B cell (primary cell): ENCODE data around the gene HMGA1. TPM values are rescaled to one million over a fixed set of nuclear protein-coding genes. Genes with fewer than 3 reads are reported as not detected.

Experiments
- ATAC-seq: fragments of 200-7000 bp; cut with Tn5 transposase; one replicate; pipeline ENCODE4 v1.10.0; 2021; ENCODE audit warnings: low read depth, mild to moderate bottlenecking, moderate number of reproducible peaks, moderate library complexity
- CTCF ChIA-PET: fragments of 350-600 bp; sonication (Branson Sonifier 250); formaldehyde crosslinking; loops from one replicate; lab custom pipeline; 2021; ENCODE audit warnings: antibody characterized with exemption, inconsistent platforms; lab: Charles Lee
- POLR2A ChIA-PET: fragments of 350-600 bp; sonication (Branson Sonifier 250); formaldehyde crosslinking; loops from one replicate; lab custom pipeline; 2021; ENCODE audit warnings: antibody characterized with exemption; lab: Charles Lee
- DNase-seq: peaks from one replicate; pipeline ENCODE4 v3.0.0; 2013
- H2AFZ ChIP-seq: 2 replicates; pipeline ENCODE4 v1.6.1; 2012; ENCODE audit warnings: mild to moderate bottlenecking, low read depth, low read length; ENCODE audit not compliant: insufficient read depth, poor library complexity, severe bottlenecking
- H3K27ac ChIP-seq, 2 donors: 1 replicate in 1 of 2; 2 replicates in 1 of 2; pipeline ENCODE4 v1.5.1; 2012 to 2013; ENCODE audit warnings: low read length in 2 of 2, mild to moderate bottlenecking in 2 of 2, moderate library complexity in 1 of 2
- H3K27me3 ChIP-seq, 4 experiments: fragments of 200-600 bp in 1 of 4; sonication (generic) in 1 of 4; replicated peaks in 1 of 4; 1 replicate in 2 of 4; 2 replicates in 2 of 4; pipeline versions ENCODE4 v1.6.1 to v1.7.0; 2013 to 2016; ENCODE audit warnings: low read length in 3 of 4, mild to moderate bottlenecking in 2 of 4, mixed read lengths in 1 of 4, moderate library complexity in 1 of 4; ENCODE audit not compliant: insufficient read depth in 4 of 4, control insufficient read depth in 3 of 4; ENCODE audit errors: control extremely low read depth in 1 of 4
- H3K36me3 ChIP-seq, 2 experiments: replicated peaks in 1 of 2; 1 replicate in 1 of 2; 2 replicates in 1 of 2; pipeline versions ENCODE4 v1.6.1 to v1.7.1; 2013; ENCODE audit warnings: low read length in 1 of 2; ENCODE audit not compliant: insufficient read depth in 2 of 2, control insufficient read depth in 1 of 2; ENCODE audit errors: control extremely low read depth in 1 of 2, extremely low read depth in 1 of 2
- H3K4me1 ChIP-seq, 2 donors: fragments of 200-600 bp in 1 of 2; sonication (generic) in 1 of 2; 1 replicate in 1 of 2; 2 replicates in 1 of 2; pipeline versions ENCODE4 v1.5.1 to v1.6.1; 2013 to 2017; ENCODE audit warnings: low read length in 2 of 2; ENCODE audit not compliant: control insufficient read depth in 2 of 2, insufficient read depth in 2 of 2
- H3K4me2 ChIP-seq: replicated peaks from 2 replicates; pipeline ENCODE3; 2012; ENCODE audit warnings: mild to moderate bottlenecking, low read depth, low read length; ENCODE audit not compliant: poor library complexity, severe bottlenecking
- H3K4me3 ChIP-seq, 5 experiments: fragments of 200-600 bp in 1 of 5; sonication (generic) in 1 of 5; 1 replicate in 3 of 5; 2 replicates in 2 of 5; pipeline versions ENCODE4 v1.5.1 to v1.7.0; 2011 to 2016; ENCODE audit warnings: low read length in 4 of 5, mild to moderate bottlenecking in 4 of 5, low read depth in 2 of 5, control low read depth in 1 of 5, moderate library complexity in 1 of 5; ENCODE audit not compliant: insufficient read depth in 1 of 5; ENCODE audit errors: control extremely low read depth in 1 of 5, extremely low read depth in 1 of 5
- H3K79me2 ChIP-seq: fragments of 200-600 bp; sonication (generic); one replicate; pipeline ENCODE4 v1.6.0; 2016; ENCODE audit warnings: low read length; ENCODE audit not compliant: control insufficient read depth, insufficient read depth
- H3K9ac ChIP-seq: fragments of 200-600 bp; sonication (generic); 2 replicates; pipeline ENCODE4 v1.6.1; 2017; ENCODE audit warnings: mild to moderate bottlenecking, low read length, moderate library complexity
- H3K9me3 ChIP-seq, 3 donors: one replicate each; pipeline versions ENCODE4 v1.6.1 to v1.7.1; 2013; ENCODE audit warnings: low read length in 2 of 3; ENCODE audit not compliant: control insufficient read depth in 2 of 3, insufficient read depth in 1 of 3; ENCODE audit errors: control extremely low read depth in 1 of 3
- H4K20me1 ChIP-seq: 2 replicates; pipeline ENCODE4 v1.6.0; 2012; ENCODE audit warnings: mild to moderate bottlenecking, low read length; ENCODE audit not compliant: insufficient read depth, control insufficient read depth, poor library complexity, severe bottlenecking
- H3K27ac Mint-ChIP-seq: one replicate; pipeline ENCODE4 v1.8.0; 2021; ENCODE audit warnings: mixed read lengths
- H3K27me3 Mint-ChIP-seq: one replicate; pipeline ENCODE4 v1.8.0; 2021; ENCODE audit warnings: mixed read lengths
- H3K4me1 Mint-ChIP-seq: one replicate; pipeline ENCODE4 v1.8.0; 2021; ENCODE audit warnings: mixed read lengths
- H3K4me3 Mint-ChIP-seq: one replicate; pipeline ENCODE4 v1.8.0; 2021; ENCODE audit warnings: mixed read lengths
- H3K9me3 Mint-ChIP-seq: one replicate; pipeline ENCODE4 v1.8.0; 2022; ENCODE audit warnings: mixed read lengths; ENCODE audit not compliant: insufficient read depth
- EZH2 ChIP-seq: IDR thresholded peaks from 2 replicates; pipeline ENCODE4 v1.6.1; 2012; ENCODE audit warnings: borderline replicate concordance, low read depth, mild to moderate bottlenecking, moderate library complexity, low read length; ENCODE audit not compliant: insufficient read depth, poor library complexity, severe bottlenecking
- WGBS: methylation state at CpG from one replicate; pipeline ENCODE4 v1.1.5; 2013; ENCODE audit warnings: missing lambda C conversion rate; ENCODE audit not compliant: insufficient coverage; 5-methylcytosine and 5-hydroxymethylcytosine counted together
- intact Hi-C: fragments of 100-400 bp; cut with micrococcal nuclease; formaldehyde crosslinking; loops from one replicate; pipeline ENCODE4 v1.10.0; 2022
- polyA plus RNA-seq: library from polyadenylated mRNA; depleted of rRNA; stranded (reverse); fragments of >200 nt; gene quantifications from 2 replicates; pipeline ENCODE4 v1.2.3, GENCODE V29; 2012
- total RNA-seq, 2 donors: library from RNA; stranded (reverse); fragments of 120-200 nt in 1 of 2; gene quantifications; 1 replicate in 1 of 2; 2 replicates in 1 of 2; pipeline versions ENCODE4 v1.2.3 to v1.2.4, GENCODE V29; 2013 to 2022
- TF ChIP-seq, protein P1 (sequence below): fragments of 200-600 bp; IDR thresholded peaks from one replicate; pipeline ENCODE4 v1.8.0; 2022; ENCODE audit warnings: antibody characterized with exemption, mild to moderate bottlenecking

Gene HMGA1
- total and polyA plus RNA-seq, 2 donors (not counting 1 experiment from before 2014, with no cell fraction given): 59.6 to 66.4 TPM

DNA sequence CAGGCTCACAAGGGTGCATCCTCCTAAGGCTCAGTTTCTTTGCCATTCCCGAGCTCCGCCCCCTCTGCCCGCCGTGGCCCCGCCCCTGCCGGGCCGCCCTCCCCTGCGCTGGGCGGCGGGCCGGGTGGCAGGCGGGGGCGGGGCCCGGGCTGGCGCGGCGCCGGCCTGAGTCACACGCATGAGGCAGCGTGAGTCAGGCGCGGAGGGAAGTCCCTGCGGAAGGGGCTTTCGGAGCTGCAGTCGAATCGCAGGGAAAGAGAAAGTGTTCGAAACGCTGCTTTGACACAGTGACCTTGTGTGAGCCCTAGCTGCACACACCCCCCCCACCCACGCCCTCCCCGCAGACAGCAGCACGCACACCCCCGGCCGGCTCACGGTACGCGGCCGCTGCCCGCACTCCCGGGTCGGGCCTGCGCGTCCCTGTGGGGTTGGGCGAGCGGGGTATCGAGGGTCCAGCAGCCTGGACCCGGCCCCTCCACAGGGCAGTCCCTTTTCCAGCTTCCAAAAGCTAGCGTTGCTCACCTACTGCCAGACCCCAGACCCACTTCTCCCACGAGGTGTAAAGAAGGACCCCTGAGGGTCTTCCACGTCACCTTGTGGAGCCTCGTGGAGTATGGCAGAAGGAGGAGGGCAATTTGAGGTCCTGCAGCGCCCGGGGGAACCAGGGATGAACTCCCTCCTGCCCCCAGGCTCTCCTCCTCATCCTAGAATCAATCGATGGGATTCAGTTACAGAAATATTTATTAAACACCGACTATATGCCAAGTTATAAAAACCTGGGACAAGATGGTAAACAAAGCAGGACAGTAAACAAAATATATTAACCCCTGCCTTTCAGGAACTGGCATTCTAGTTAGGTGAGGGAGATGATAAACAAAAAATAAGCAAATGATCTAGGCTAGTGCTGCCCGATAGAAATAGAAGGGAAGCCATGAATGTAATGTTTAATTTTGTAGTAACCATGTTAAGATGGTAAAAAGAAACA lies 12.4 kb upstream of the HMGA1 start:
- peaks cover 49% of the 10 kb centered on the region for H3K4me1 Mint-ChIP-seq
- intact Hi-C loops: loop anchor here (1.0 to 2.0 kb wide), 3 partner anchors 12 to 27 kb away; partner anchors contain the start of genes HMGA1 and SMIM29
- Histone ChIP-seq H3K4me2 (peak overlapping the region; percentile 99), H3K9me3 (peaks cover 0 to 2% (median 0%) of the 10 kb centered on the region in 3 donors), H3K36me3 (no peaks in the 10 kb centered on the region), H3K27ac (peak overlapping the region; percentile 96 to 99), H4K20me1 (no peaks in the 10 kb centered on the region), H3K4me3 (peak overlapping the region in 4 of 5 experiments; percentile 59 to 76 (median 74)), H3K9ac (peak overlapping the region; percentile 94), H2AFZ (peak overlapping the region; percentile 79), H3K4me1 (peaks cover 33 to 42% of the 10 kb centered on the region in 2 donors), H3K27me3 (no peaks in the 10 kb centered on the region), H3K79me2 (no peaks in the 10 kb centered on the region)
- H3K27me3 Mint-ChIP-seq: no peaks in the 10 kb centered on the region
- ChIA-PET POLR2A (interaction anchor here (0.5 to 2.0 kb wide), 11 partner anchors 9 to 191 kb away, joined by 3 to 41 read pairs (median 6); partner anchors contain the start of genes HMGA1 and SMIM29), CTCF (interaction anchor here (0.7 to 3.5 kb wide), 11 partner anchors 10 to 191 kb away, joined by 3 to 30 read pairs (median 4); partner anchors contain the start of genes HMGA1 and SMIM29)
- 2% methylated on average over 41 of the region's 55 CpGs for WGBS
- peak; percentile 98 for DNase-seq
- peak overlapping the region; percentile 91 for H3K27ac Mint-ChIP-seq
- peak; percentile 96 for ATAC-seq
- H3K4me3 Mint-ChIP-seq: peak overlapping the region; percentile 57
- TF ChIP-seq, protein P1, sequence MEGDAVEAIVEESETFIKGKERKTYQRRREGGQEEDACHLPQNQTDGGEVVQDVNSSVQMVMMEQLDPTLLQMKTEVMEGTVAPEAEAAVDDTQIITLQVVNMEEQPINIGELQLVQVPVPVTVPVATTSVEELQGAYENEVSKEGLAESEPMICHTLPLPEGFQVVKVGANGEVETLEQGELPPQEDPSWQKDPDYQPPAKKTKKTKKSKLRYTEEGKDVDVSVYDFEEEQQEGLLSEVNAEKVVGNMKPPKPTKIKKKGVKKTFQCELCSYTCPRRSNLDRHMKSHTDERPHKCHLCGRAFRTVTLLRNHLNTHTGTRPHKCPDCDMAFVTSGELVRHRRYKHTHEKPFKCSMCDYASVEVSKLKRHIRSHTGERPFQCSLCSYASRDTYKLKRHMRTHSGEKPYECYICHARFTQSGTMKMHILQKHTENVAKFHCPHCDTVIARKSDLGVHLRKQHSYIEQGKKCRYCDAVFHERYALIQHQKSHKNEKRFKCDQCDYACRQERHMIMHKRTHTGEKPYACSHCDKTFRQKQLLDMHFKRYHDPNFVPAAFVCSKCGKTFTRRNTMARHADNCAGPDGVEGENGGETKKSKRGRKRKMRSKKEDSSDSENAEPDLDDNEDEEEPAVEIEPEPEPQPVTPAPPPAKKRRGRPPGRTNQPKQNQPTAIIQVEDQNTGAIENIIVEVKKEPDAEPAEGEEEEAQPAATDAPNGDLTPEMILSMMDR: no peak
- no peak for TF ChIP-seq EZH2
- H3K9me3 Mint-ChIP-seq: no peaks in the 10 kb centered on the region
